ENCODE measurements around the gene STMN3. TPM values are rescaled to one million over a fixed set of nuclear protein-coding genes. Genes with fewer than 3 reads are reported as not detected.

The STMN3 gene
- polyA plus RNA-seq, 1 of the 3 experiments (the other 2 are of a cell fraction): 111 TPM

DNA sequence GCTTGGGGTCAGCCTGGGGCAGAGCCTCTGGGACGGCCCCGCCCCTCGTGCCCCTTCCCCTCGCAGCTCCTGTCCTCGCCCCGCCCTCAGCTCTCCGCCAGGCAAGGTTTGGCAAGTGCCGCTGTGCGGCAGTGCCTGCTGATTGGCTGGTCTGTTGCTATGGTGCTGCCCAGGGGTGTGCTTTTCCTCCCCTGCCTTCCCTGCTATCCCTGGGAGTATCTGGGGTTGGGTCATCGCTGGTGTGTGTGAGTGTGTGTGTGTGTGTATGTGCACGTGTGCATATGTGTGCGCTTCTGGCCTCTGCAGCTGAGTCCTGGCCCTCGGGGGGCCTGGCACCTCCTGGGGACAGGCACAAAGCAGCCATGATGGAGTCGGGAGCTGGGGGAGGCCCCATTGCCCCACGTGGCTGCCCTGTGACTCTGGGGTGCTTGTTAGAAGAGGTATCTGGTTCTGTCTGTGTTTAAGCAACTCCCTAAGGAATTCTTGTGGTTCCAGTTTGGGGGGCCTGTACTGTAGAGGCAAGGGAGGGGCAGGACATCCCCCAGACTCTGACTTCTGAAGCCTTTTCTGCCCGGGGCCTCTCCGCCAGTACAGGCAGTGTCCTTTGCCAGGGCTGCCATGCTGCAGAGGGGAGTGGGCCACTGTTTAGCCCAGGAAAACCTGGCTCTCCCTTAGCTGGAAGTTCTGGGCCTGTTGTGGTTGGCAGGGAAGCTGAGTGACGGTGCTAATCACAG is 11.8 kb upstream of the STMN3 start:
- Histone ChIP-seq H3K4me2 (no peak overlapping the region), H3K9ac (no peak overlapping the region), H3F3A (replicated peaks; ENCODE audit: insufficient read depth) (no peaks in the 10 kb centered on the region), H3K4me1 (ENCODE audit: control insufficient read depth in 1 of 2, insufficient read depth in 2 of 2, low read depth in 1 of 2, low read length in 1 of 2) (no peaks in the 10 kb centered on the region), H3K79me2 (ENCODE audit: insufficient read depth) (peaks cover 16% of the 10 kb centered on the region; the same call in 1 of the 2 replicates), H3K36me3 (replicated peaks in 1 of 2; ENCODE audit: control insufficient read depth in 1 of 2, insufficient read depth in 2 of 2, low read length in 1 of 2) (peaks cover 0 to 65% of the 10 kb centered on the region in 2 experiments), H2AFZ (ENCODE audit: low read depth) (no peak overlapping the region), H3K9me2 (no peaks in the 10 kb centered on the region), H3K9me3 (no peaks in the 10 kb centered on the region), H3K27me3 (ENCODE audit: insufficient read depth) (no peaks in the 10 kb centered on the region), H4K20me1 (ENCODE audit: insufficient read depth) (no peaks in the 10 kb centered on the region), H3K4me3 (ENCODE audit: low read depth in 2 of 2, low read length in 1 of 2) (no peak overlapping the region), H3K27ac (ENCODE audit: low read depth in 2 of 2, low read length in 1 of 2) (no peak overlapping the region)
- 84% methylated on average over 13 of the region's 18 CpGs for WGBS (ENCODE audit: low lambda C conversion rate)
- DNase-seq: peak; percentile 55
- ChIA-PET CTCF (no interaction called here), POLR2A (no interaction called here)
- TF ChIP-seq TAF1 (IDR thresholded peaks at IDR 0.05; ENCODE audit: borderline replicate concordance, low read depth, low read length): no peak
- no peak for TF ChIP-seq GATA2 (CRISPR knock-in tag; IDR thresholded peaks at IDR 0.05)
- no peak for TF ChIP-seq RCOR1 (IDR thresholded peaks at IDR 0.05; ENCODE audit: low read length)
- no peak for TF ChIP-seq MXI1 (IDR thresholded peaks at IDR 0.05; ENCODE audit: low read depth, low read length)
- no peak for TF ChIP-seq NFIC (IDR thresholded peaks at IDR 0.05; ENCODE audit: borderline replicate concordance)
- TF ChIP-seq RXRA (IDR thresholded peaks at IDR 0.05; ENCODE audit: borderline replicate concordance, low read depth): no peak
- no peak for TF ChIP-seq RAD21 (IDR thresholded peaks at IDR 0.05; ENCODE audit: low read length)
- no peak for TF ChIP-seq TEAD4 (IDR thresholded peaks at IDR 0.05; ENCODE audit: borderline replicate concordance, insufficient read depth)
- TF ChIP-seq, protein P1, sequence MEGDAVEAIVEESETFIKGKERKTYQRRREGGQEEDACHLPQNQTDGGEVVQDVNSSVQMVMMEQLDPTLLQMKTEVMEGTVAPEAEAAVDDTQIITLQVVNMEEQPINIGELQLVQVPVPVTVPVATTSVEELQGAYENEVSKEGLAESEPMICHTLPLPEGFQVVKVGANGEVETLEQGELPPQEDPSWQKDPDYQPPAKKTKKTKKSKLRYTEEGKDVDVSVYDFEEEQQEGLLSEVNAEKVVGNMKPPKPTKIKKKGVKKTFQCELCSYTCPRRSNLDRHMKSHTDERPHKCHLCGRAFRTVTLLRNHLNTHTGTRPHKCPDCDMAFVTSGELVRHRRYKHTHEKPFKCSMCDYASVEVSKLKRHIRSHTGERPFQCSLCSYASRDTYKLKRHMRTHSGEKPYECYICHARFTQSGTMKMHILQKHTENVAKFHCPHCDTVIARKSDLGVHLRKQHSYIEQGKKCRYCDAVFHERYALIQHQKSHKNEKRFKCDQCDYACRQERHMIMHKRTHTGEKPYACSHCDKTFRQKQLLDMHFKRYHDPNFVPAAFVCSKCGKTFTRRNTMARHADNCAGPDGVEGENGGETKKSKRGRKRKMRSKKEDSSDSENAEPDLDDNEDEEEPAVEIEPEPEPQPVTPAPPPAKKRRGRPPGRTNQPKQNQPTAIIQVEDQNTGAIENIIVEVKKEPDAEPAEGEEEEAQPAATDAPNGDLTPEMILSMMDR (IDR thresholded peaks at IDR 0.05): no peak

DNA sequence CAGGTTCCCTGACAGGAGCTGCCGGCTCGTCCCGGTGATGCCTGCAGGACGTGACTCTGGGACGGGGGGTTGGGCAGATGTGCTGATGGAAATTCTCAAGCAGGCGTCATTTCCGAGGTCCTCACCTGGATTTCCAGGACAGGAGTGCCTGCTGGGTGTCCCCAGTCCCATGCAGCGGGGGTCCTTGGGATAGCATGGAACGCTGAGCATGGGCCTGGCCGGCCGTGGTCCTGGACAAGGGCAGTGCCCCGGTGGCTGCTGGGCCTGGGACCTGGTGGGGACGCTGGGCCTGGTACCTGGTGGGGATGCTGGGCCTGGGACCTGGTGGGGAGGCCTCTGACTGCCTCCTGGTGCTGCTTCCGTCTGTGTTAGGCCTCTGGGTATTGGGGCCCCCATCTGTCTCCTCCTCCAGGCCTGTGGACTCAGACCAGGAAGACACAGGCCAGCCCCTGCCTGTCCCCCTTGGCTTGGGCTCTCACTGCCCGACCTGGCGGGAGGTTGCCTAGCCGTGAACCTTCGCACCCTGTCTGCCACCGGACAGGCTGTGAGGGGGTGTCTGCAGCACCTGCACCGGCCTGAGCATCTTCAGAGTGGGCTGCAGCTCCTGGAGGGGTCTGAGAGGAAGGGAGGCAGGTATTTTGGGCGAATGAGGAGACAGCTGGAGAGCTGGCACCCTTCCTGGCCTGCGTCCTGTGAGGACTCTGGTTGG is 11.1 kb upstream of the STMN3 start:
- H3K27ac ChIP-seq (ENCODE audit: low read depth in 2 of 2, low read length in 1 of 2): no peak overlapping the region
- peaks cover 0 to 65% of the 10 kb centered on the region in 2 experiments for H3K36me3 ChIP-seq (replicated peaks in 1 of 2; ENCODE audit: control insufficient read depth in 1 of 2, insufficient read depth in 2 of 2, low read length in 1 of 2)
- H3K9me2 ChIP-seq: no peaks in the 10 kb centered on the region
- H3K4me2 ChIP-seq: no peak overlapping the region
- no peaks in the 10 kb centered on the region for H4K20me1 ChIP-seq (ENCODE audit: insufficient read depth)
- peaks cover 4 to 5% of the 10 kb centered on the region in 2 experiments; a peak in 2 of 4 replicates for H3K4me1 ChIP-seq (ENCODE audit: control insufficient read depth in 1 of 2, insufficient read depth in 2 of 2, low read depth in 1 of 2, low read length in 1 of 2)
- H3K9me3 ChIP-seq: no peaks in the 10 kb centered on the region
- no peak for DNase-seq
- ChIA-PET CTCF (no interaction called here), POLR2A (no interaction called here)
- TF ChIP-seq, protein P2, sequence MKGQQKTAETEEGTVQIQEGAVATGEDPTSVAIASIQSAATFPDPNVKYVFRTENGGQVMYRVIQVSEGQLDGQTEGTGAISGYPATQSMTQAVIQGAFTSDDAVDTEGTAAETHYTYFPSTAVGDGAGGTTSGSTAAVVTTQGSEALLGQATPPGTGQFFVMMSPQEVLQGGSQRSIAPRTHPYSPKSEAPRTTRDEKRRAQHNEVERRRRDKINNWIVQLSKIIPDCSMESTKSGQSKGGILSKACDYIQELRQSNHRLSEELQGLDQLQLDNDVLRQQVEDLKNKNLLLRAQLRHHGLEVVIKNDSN (IDR thresholded peaks at IDR 0.05; ENCODE audit: borderline replicate concordance, low read depth): no peak
- TF ChIP-seq EZH2phosphoT487 (IDR thresholded peaks at IDR 0.05; ENCODE audit: borderline replicate concordance, low read depth) (no peak), RCOR1 (IDR thresholded peaks at IDR 0.05; ENCODE audit: low read length) (no peak), GABPA (IDR thresholded peaks at IDR 0.05; ENCODE audit: low read depth) (no peak), CHD2 (IDR thresholded peaks at IDR 0.05; ENCODE audit: low read length, partially characterized antibody) (no peak), MXI1 (IDR thresholded peaks at IDR 0.05; ENCODE audit: low read depth, low read length) (no peak)
- no peak overlapping the region for H3K4me3 ChIP-seq (ENCODE audit: low read depth in 2 of 2, low read length in 1 of 2)
- 89% methylated on average over 11 of the region's 22 CpGs for whole genome bisulfite sequencing (ENCODE audit: low lambda C conversion rate)
- peaks cover 22% of the 10 kb centered on the region for H3K79me2 ChIP-seq (ENCODE audit: insufficient read depth)
- no peaks in the 10 kb centered on the region for H3F3A ChIP-seq (replicated peaks; ENCODE audit: insufficient read depth)
- no peak overlapping the region for H3K9ac ChIP-seq
- H2AFZ ChIP-seq (ENCODE audit: low read depth): no peak overlapping the region
- H3K27me3 ChIP-seq (ENCODE audit: insufficient read depth): no peaks in the 10 kb centered on the region
